ENCODE data around the gene VOPP1.

Gene VOPP1

GRCh38 chr7:55438757-55439525 is 133.4 kb downstream of the VOPP1 start:
- in situ Hi-C loops (cut with MboI; ENCODE audit: low sequenced_read_pairs), result no loop called here

GRCh38 chr7:55438085-55438756 is 134.1 kb downstream of the VOPP1 start:
- in situ Hi-C loops (cut with MboI; ENCODE audit: low sequenced_read_pairs), result no loop called here

- in situ Hi-C loops (cut with MboI; ENCODE audit: low sequenced_read_pairs), result no loop called here
Measured at GRCh38 chr7:55437375-55437774, 134.9 kb downstream of the VOPP1 start.

GRCh38 chr7:55436457-55436856 is 135.8 kb downstream of the VOPP1 start:
- in situ Hi-C loops (cut with MboI; ENCODE audit: low sequenced_read_pairs), result no loop called here

- in situ Hi-C loops (cut with MboI; ENCODE audit: low sequenced_read_pairs), result no loop called here
Measured at GRCh38 chr7:55435466-55435865, 136.8 kb downstream of the VOPP1 start.

GRCh38 chr7:55432939-55433784 is 139.1 kb downstream of the VOPP1 start:
- in situ Hi-C loops (cut with MboI; ENCODE audit: low sequenced_read_pairs), result no loop called here

GRCh38 chr7:55432506-55432905 is 139.8 kb downstream of the VOPP1 start:
- in situ Hi-C loops (cut with MboI; ENCODE audit: low sequenced_read_pairs), result no loop called here

GRCh38 chr7:55431898-55432297 is 140.4 kb downstream of the VOPP1 start:
- in situ Hi-C loops (cut with MboI; ENCODE audit: low sequenced_read_pairs), result no loop called here

- in situ Hi-C loops (cut with MboI; ENCODE audit: low sequenced_read_pairs), result no loop called here
Measured at GRCh38 chr7:55429835-55430499, 142.3 kb downstream of the VOPP1 start.

- in situ Hi-C loops (cut with MboI; ENCODE audit: low sequenced_read_pairs), result no loop called here
Measured at GRCh38 chr7:55427800-55428199, 144.5 kb downstream of the VOPP1 start.

GRCh38 chr7:55427342-55427741 is 145.0 kb downstream of the VOPP1 start:
- in situ Hi-C loops (cut with MboI; ENCODE audit: low sequenced_read_pairs), result no loop called here

- in situ Hi-C loops (cut with MboI; ENCODE audit: low sequenced_read_pairs), result no loop called here
Measured at GRCh38 chr7:55426676-55427075, 145.6 kb downstream of the VOPP1 start.

GRCh38 chr7:55425141-55425752 is 147.1 kb downstream of the VOPP1 start:
- in situ Hi-C loops (cut with MboI; ENCODE audit: low sequenced_read_pairs), result no loop called here

GRCh38 chr7:55423891-55424290 is 148.4 kb downstream of the VOPP1 start:
- in situ Hi-C loops (cut with MboI; ENCODE audit: low sequenced_read_pairs), result no loop called here

- in situ Hi-C loops (cut with MboI; ENCODE audit: low sequenced_read_pairs), result no loop called here
Measured at GRCh38 chr7:55423277-55423711, 149.0 kb downstream of the VOPP1 start.

Data from hTERT RPE-1 (cell line).